Activated T-cell treated with anti-CD3 and anti-CD28 coated beads, Interleukin-2, amount 50 U/mL, for 48 hours (primary cell): ENCODE results near the gene BTBD19.
"Not testable (repeated sequence)": the region's sequence is repeated elsewhere in the genome, so short reads cannot be mapped to it uniquely, and the experiment has no call there.

Source experiments
- DNase-seq, 2 experiments: peaks; one replicate each; pipeline ENCODE4 v3.0.0-alpha.2; 2020

Gene BTBD19

DNA sequence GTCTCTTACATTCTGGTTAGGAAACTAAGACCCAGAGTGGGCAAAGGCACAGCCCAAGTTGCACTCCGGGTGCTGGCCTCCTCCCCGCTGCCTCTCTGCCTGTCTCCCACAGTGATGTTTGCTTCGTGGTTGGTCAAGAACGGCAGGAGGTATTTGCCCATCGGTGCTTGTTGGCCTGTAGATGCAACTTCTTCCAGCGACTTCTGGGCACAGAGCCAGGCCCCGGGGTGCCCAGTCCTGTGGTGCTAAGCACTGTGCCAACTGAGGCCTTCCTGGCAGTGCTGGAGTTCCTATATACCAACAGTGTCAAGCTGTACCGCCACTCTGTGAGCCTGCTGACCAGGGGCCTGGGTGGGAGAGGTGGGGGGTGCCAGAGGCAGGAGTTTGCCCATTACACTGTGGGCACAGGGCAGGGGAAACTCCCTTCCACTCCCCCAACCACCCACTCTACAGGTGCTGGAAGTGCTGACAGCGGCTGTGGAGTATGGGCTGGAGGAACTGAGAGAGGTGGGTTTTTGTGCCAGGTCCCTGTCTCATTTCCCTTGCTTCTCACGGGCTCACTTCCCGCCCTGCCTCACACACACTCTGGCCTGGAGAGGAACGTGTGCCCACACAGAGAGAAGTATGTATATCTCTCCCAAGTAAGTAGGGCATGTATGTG, 1.9 kb downstream of the BTBD19 start:
- DNase-seq, result peak; percentile 64 to 66

DNA sequence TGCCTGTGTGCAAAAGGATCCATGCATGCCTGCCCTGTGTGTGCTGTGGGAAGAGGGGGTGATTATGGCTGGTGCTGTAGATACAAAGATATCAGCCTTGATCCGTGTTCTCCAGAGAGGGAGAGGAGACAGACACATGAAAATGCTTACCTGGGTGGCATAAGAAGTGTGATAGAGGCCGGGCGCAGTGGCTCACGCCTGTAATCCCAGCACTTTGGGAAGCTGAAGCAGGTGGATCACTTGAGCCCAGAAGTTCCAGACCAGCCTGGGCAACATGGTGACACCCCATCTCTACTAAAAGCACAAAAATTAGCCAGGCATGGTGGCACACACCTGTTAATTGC, 2.4 kb downstream of the BTBD19 start:
- not testable (repeated sequence) for DNase-seq

DNA sequence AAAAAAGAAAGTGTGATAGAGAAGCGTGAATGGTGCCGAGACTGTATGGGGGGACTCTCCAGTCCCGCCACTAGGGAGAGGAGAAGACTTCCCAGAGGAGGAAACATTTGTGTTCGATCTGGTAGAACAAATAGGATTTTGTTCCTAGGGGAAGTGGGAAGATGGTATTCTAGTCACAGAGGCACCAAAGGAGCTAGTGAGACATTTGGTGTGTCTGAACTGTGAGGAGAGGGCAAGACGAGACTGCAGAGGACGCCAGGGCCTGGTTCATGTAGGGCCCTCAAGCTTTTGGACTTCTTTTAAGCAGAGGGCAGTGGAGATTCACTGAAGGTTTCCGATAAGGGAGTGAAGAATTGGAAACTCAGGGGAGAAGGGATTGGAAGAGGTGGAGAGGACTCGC, 2.9 kb downstream of the BTBD19 start:
- no peak for DNase-seq

DNA sequence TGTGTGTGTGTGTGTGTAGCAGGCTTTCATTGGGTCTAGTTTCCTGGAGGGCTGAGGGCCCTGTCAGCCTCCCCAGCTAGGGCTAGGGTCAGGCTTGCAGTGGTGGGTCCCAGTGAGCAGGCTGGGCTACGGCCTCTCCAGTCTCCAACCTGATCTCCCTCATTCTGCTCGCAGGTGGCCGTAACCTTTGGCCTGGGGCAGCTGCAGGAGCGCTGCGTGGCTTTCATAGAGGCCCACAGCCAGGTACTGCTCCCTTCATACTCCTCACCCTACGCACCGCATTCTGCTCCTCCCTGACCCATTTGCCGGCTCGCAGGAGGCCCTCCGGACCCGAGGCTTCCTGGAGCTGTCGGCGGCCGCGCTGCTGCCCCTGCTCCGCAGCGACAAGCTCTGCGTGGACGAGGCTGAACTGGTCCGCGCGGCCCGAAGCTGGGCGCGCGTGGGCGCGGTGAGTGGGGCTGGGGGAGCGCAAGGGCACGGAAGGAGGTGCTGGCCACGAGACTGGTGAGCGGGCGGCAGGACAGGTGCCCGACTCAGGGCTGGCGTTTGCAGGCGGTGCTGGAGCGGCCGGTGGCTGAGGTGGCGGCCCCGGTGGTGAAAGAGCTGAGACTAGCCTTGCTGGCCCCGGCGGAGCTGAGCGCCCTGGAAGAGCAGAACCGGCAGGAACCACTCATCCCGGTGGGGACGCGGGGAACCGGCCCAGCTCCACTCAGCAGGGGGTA, 4.7 kb downstream of the BTBD19 start:
- peak in 1 of 2 experiments; percentile 36 for DNase-seq

DNA sequence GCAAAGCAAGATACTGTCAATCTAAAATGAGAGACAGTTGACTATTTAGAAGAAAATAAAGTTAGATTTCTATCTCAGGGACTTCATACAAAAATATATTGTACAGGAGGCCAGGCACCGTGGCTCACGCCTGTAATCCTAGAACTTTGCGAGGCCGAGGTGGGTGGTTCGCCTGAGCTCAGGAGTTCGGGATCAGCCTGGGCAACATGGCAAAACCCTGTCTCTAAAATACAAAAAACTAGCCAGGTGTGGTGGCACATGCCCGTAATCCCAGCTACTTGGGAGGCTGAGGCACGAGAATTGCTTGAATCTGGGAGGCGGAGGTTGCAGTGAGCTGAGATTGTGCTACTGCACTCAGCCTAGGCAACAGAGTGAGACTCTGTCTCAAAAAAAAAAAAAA, 7.6 kb downstream of the BTBD19 start:
- not testable (repeated sequence) for DNase-seq

DNA sequence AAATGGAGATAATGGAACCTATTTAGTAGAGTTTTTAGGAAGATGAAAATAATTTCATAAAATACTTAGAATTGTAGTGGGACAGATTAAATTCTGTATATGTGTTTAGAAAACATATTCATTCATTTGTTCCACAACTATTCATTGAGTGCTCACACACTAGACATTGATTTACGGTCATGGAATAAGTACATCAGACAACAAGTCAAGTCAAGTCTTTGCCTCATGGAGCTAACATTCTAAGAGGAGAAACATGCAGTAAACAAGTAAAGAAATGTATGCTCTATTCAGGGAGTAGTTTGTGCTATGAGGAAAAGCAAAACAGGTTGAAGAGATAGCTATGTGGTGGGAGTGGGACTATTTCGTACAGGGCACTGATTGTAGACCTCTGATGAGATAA, 9.0 kb downstream of the BTBD19 start:
- DNase-seq, result no peak

DNA sequence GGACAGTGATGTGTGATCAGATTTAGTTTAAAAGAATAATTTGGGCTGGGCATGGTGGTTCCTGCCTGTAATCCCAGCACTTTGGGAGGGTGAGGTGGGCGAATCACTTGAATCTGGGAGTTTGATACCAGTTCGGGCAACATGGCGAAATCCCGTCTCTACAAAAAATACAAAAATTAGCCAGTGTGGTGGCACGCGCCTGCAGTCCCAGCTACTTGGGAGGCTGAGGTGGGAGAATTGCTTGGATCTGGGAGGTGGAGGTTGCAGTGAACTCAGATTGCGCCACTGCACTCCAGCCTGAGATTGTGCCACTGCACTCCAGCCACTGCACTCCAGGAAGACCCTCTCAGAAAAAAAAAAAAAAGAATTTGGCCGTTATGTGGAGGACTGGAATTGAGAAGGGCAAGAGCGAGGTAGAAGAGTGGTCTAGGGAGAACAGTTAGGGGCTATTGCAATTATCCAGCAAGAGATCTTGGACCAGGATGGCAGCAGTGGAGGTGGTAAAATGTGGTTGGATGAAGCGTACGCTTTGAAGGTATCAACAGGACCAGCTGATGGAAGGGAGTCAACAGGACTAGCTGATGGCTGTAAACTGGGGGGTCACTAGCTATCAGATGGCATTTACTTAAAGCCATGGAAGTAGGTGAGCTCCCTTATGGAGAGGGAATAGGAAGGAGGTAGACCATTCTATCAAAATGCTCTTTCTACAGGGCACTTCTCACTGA, 9.6 kb downstream of the BTBD19 start:
- DNase-seq, result no peak

DNA sequence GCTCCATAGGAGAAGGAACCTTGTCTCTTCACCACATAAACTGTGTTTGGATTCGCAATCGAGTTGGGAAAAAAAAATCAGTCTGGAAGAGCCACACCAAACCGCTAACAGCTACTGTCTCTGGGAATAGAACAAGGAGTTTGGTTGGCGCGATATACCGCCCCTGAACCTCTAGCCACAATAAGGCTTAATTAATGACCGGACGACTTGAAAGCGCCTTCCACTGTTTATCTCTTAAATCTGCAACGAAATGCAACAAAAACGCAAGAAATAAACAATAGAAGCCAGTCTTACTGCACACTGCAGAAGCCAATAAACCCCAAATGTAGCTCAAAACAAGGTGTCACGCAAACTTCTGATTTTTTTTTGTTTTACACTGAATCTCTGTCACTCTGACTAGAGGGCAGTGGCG, 10.9 kb downstream of the BTBD19 start:
- DNase-seq, result no peak

DNA sequence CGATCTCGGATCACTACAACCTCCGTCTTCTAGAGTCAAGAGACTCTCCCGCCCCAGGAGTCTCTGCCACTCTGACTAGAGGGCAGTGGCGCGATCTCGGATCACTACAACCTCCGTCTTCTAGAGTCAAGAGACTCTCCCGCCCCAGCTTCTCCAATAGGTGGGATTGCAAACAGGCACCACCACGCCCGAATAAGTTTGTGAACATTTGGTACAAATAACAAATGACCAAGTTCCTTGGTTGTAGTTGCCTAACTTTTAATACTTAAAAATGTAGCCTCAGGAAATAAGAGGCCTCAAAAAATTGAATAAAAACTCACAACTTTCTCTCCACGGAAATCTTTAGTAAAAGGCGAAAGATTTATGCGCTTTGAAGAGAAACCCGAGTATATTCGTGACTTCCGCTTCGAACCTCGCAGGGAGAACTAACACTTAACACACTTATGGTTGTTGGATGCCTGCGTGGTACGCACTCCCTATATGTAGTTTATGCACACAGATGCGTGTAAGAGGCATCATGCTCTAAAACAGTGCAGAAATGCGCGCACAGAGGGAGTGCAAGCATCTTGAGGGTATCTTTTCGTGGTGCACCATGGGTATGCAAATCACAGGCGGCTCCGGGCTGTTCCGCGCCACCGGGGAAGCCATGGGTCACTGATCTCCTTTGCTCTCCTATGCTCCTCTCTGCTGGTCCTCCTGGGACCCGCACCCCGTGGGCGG, 11.4 kb downstream of the BTBD19 start:
- DNase-seq, result peak; percentile 90 to 92

DNA sequence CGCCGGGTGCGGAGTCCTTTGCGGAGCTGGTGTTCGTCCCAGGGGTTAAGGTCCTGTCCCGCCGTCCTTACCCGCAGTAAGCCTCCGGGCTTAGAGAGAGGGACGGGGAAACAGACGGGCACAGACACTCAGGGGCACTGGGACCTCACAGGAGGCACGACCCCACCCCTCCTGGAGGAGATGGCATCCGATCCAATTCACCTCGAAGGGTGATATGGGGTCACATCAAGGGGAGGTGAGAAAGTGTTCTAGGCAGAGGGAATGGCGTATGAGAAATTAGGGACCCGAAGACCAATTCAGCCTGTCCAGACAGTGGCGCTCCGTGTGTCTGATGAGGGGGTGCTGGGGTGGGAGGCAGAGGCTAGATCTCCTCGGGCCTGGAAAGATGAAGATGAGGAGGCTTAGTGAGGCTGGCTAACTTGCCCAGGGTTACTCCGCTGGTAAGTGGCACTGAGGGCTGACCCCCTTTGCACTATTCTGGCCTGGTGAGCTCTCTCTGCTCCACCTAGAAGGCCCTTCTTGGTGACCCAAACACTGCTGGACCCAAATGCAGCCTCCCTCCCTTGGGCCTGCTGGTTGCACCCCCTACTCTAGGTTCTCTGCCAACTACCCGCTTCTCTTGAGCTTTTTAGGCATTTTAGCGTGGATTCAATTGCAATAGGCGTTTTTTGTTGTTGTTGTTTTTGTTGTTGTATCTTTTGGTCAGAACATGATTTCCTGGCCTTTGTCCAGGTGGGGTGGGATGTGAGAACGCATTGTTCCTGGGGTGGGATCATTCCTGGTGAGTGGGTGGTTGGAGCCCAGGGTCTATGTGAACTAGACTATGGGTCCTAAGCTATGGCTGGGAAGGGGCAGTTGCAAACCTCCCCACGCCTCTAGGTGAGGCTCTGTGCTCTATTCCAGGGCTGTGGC, 12.3 kb downstream of the BTBD19 start:
- DNase-seq, result no peak

DNA sequence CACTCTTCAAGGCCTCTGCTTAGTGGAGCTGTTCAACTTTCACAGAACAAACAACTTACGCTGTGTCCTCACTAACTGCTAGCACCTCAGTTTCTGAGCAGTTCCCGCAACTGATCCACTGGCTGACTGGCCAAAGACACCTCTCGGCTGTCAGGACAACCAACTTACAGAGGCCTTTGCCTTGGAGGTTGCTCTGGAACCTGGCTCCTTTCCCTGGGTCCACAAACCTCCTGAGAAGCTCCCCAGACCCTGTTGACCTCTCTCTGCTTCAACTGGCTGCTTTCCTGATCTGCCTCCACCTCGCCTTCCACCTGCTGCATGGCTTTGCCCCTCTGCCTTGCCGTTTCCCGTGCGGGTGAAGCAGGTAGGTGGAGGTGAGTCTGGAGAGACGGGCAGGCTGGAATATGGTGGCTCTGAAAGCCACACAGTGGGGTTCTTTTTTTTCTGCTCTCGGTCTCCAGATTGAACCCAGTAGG, 13.0 kb downstream of the BTBD19 start:
- no peak for DNase-seq

DNA sequence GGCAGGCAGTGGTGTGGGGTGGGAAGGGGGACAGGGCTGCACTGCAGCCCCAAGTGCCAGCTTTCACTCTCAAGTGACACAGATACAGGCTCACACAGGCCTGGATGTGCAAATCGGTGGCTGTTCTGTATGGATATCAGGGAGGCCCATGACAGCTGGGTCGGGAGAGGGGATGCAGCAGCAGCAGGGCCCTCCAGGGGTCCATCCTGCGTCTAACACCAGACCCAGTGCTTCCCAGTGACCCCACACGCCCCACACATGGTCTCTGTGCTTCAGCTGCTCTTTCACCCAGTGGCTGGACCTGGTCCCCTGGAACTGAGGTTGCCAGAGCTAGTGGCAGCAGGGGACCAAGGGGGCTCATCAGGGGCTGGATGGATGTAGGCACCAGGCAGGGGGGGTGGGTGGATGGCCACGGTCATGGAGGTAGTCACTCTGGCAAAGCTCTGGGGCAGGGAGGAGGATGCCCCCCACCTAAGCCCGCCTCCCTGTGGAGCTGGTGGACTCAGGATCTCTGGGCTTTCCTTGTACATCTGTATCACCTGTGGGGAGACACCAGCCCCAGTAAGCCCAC, 13.9 kb downstream of the BTBD19 start:
- no peak for DNase-seq

DNA sequence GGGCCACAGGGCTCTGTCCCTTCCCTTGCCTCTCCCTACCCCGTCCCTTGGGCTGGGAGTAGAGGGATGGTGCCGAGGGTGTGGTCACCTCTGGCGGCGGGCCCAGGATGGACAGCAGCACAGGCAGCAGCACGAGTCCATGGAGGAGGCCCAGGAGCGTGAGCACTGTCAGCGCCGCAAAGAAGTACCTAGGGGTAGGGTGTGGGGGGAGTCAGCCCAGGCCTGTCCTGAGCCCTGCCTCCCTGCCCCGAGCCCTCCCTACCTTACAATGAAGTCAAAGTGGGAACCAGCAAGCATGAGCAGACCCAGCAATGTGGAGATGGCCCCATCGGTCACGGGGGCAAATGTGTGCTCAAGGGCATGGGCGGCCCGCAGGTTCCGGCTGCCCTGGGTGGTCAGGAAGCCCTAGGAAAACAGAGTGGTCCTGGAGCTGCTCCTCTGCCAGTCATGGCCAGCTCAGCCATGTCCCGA, 14.7 kb downstream of the BTBD19 start:
- DNase-seq, result no peak

DNA sequence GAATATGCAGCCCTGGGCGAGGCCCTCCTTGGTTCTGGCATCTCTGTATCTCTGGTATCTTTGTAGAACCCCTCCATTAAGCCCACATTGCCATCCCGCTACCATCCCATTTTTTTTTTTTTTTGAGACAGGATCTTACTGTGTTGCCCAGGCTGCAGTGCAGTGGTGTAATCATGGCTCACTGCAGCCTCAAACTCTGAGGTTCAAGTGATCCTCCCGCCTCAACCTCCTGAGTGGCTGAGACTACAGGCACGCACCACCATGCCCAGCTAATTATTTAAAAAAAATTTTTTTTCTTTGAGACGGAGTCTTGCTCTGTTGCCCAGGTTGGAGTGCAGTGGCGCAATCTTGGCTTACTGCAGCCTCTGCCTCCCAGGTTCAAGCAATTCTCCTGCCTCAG, 16.1 kb downstream of the BTBD19 start:
- DNase-seq, result not testable (repeated sequence)

DNA sequence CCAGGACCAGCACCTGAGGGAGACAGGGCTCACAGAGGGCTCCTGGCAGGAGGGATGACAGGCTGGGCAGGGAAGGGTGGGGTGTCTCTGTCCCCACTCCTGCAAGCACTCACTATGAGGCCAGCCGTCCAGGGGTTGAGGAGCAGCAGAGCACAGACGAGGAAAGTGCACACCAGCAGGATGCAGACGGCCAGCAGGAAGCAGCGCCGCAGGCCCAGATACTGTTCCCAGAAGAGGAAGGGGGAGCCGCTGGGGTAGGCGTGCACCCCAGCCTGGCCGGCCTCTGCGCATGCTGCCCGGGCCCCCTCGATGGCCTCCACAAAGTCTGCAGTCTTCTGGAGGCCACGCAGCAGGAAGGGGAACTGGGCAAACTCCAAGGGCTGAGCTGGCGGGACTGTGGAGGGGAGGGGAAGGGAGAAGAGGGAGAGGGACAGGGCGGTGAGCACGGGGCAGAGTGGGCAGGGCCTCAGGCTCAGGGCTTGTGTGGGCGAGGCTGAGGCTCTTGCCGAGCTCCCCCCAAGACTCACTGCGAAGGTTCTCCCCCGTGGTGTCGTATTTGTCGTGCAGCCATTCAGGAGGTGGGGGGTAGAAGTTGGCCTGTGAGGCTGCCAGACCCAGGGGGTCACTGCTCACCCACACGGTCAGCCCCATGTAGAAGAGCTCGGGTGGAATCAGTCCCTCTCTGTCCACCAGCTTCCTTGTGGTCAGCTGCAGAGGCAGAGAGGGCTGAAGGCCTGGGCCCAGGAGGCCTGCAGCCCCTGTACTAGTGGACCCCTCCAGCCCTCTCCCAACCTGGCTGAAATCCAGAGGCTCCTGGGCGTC, 18.3 kb downstream of the BTBD19 start:
- no peak for DNase-seq

DNA sequence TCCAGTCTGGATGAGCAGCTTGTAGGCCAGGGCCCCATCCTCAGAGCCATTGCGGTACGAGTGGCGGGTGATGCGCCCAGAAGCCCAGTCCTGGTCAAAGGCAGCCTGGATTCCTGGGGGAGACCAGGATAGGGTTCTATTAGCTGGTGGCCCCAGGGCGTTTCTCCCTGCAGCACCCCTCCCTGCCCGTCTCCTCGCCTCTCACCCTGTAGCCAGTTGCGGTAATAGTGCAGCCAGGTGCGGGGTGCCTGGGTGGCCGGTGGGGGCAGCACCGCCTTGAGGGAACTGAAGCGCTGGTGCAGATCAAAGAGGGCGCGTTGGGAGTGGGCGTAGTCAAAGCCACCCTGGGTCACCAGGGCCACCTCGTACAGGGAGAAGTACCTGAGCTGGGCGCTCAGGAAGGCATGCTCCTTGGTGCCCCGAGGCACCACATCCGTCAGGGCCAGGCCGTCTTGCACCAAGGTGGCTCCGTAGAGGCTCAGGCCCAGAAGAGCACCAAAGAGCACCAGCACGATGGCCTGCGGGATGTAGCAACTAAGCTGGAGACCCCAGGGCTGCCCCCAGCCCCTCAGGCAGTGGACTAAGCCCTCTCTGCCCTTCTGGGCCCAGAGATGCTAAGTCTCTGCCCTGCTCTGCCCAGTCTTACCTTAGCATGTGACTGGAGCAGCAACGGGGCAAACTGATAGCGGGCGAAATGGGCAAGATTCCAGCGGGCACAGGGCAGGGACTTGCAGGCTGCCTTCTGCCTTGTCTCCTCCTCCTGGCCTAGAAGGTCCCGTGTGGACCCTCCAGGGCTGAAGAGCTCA, 19.1 kb downstream of the BTBD19 start:
- DNase-seq, result no peak

DNA sequence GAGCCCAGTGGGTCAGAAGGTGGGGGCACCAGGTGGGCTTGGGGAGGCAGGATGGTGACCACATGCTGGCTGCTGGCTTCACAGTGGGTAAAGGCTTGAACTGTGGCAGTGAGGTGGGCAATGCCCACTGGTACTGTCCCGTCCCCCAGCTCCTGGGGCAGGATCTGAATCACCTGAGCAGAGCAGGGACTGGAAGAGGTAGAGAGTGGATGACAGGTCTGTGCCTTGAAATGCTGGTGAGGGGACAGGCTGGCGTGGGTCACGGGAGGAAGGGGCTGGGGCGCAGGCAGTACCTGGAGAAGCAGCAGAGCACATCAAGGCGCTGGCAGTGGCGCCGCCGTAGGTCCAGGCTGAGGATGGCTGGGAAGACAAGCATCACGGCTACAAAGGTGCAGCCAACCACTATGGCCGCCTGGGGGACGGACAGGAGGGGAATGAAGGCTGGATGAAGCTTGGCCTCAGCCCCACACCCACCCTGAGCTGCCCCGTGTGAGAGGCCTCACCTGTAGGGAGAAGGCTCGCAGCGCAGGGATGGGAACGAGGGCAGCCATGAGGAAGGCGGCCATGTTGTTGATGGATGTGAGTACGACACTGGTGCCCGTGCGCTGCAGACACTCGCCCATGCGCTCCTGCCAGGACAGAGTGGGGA, 19.8 kb downstream of the BTBD19 start:
- no peak for DNase-seq

DNA sequence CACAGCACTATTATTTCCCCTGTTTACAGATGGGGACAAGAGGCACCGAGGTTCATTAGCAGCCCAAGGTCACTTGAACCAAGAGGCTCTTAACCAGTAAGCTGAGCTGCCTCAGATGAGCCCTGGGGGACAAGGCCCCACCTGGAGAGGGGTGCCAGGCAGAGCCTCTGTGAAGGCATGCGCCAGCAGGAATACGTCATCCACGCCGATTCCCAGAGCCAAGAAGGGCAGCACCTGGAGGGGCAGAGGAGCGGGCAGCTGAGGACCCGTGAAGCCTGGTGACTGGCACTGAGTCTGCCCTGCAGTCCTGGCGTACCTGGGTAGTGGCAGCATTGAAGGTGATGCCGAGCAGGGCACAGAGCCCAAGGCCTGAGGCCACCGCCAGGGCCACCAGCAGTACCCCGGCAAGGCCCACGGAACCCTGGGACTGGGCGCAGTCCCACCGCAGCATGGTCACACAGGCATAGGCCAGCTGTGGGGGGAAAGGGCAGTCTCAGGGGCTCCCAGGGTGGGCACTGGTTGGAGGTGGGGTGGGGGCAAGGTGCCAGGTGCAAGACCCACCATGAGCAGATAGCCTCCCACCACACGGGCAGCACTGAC, 20.6 kb downstream of the BTBD19 start:
- no peak for DNase-seq
